Measurements from ENCODE around the gene CLTCL1.
"Not testable (repeated sequence)": the region's sequence is repeated elsewhere in the genome, so short reads cannot be mapped to it uniquely, and the experiment has no call there.

CLTCL1 gene

DNA sequence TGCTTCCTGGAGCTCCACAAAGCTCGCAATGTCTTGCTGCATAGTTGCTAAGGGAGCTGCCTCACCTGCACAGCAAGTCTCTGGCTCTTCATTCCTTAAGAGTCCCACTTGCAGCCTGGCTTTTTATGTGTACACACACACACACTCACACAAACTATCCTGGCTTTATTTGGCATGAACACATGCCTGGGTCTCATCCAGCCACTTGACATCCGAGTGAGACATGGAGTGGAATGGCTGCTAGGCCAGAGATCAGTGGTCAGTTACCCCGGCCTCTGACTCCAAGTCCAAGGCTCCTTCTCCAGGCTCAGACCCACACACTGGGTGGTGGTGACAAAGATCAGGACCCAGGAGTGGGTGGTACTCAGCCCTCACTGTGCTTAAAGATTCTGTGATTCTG is 37.9 kb upstream of the CLTCL1 start:
- no peak for DNase-seq (ENCODE audit: extremely low spot score)
- TF ChIP-seq CTCF (IDR thresholded peaks at IDR 0.05; ENCODE audit: control extremely low read depth, extremely low read depth, low read depth, missing control alignments) = no peak
- CTCF ChIA-PET = no interaction called here
- POLR2A ChIA-PET = no interaction called here

GRCh38 chr22:19325296-19325948 is 33.9 kb upstream of the CLTCL1 start:
- no peak for TF ChIP-seq CTCF (IDR thresholded peaks at IDR 0.05; ENCODE audit: control extremely low read depth, extremely low read depth, low read depth, missing control alignments)
- POLR2A ChIA-PET = no interaction called here
- CTCF ChIA-PET = no interaction called here
- DNase-seq (ENCODE audit: extremely low spot score) = no peak

DNA sequence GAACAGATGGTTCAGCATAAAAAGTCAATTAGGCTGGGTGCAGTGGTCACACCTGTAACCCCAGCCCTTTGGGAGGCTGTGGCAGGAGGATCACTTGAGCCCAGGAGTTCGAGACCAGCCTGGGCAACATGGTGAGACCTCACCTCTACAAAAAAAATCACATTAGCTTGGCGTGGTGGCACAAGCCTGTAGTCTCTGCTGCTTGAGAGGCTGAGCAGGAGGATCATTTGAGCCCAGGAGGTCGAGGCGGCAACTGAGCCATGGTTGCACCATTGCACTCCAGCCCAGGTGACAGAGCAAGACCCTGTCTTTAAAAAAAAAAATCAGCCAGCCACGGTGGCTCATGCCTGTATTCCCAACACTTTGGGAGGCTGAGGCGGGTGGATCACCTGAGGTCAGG is 31.9 kb upstream of the CLTCL1 start:
- POLR2A ChIA-PET, CTCF ChIA-PET: not testable (repeated sequence)

GRCh38 chr22:19321757-19322156 is 30.2 kb upstream of the CLTCL1 start:
- ChIA-PET POLR2A (no interaction called here), CTCF (no interaction called here)
- no peak for DNase-seq (ENCODE audit: extremely low spot score)
- no peak for TF ChIP-seq CTCF (IDR thresholded peaks at IDR 0.05; ENCODE audit: control extremely low read depth, extremely low read depth, low read depth, missing control alignments)

More for the DNA sequence above, 31.9 kb upstream of the CLTCL1 start:
- DNase-seq (ENCODE audit: extremely low spot score) = not testable (repeated sequence)

GRCh38 chr22:19320136-19320535 is 28.6 kb upstream of the CLTCL1 start:
- CTCF ChIA-PET; POLR2A ChIA-PET; DNase-seq (ENCODE audit: extremely low spot score): not testable (repeated sequence)

- TF ChIP-seq CTCF (IDR thresholded peaks at IDR 0.05; ENCODE audit: control extremely low read depth, extremely low read depth, low read depth, missing control alignments) = no peak
- DNase-seq (ENCODE audit: extremely low spot score) = no peak
- POLR2A ChIA-PET = no interaction called here
- CTCF ChIA-PET = no interaction called here
Measured at GRCh38 chr22:19319281-19319680, 27.8 kb upstream of the CLTCL1 start.

- ChIA-PET POLR2A (no interaction called here), CTCF (no interaction called here)
- no peak for TF ChIP-seq CTCF (IDR thresholded peaks at IDR 0.05; ENCODE audit: control extremely low read depth, extremely low read depth, low read depth, missing control alignments)
- DNase-seq (ENCODE audit: extremely low spot score) = no peak
Measured at GRCh38 chr22:19317865-19318264, 26.3 kb upstream of the CLTCL1 start.

DNA sequence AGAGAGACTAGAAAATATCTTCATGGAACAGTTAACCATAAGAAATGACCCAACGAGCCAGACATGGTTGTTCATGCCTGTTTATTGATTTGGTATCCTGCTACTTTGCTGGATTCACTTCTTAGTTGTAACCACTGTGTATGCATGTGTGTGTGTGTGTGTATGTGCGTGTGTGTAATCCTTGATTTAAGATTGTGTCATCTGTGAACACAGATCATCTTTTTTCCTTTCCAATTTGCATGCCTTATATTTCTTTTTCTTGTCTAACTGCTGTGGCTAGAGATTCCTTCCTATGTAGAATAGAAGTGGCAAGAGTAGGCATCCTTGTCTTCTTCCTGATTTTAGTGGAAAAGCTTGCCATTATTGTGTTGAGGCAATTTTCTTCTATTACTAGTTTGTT is 16.4 kb upstream of the CLTCL1 start:
- no peak for DNase-seq (ENCODE audit: extremely low spot score)
- ChIA-PET POLR2A (no interaction called here), CTCF (interaction anchor here (1.3 kb wide), 1 partner anchor 10 kb away, joined by 3 read pairs; no protein-coding TSS in a partner anchor)
- no peak for TF ChIP-seq CTCF (IDR thresholded peaks at IDR 0.05; ENCODE audit: control extremely low read depth, extremely low read depth, low read depth, missing control alignments)

- POLR2A ChIA-PET; DNase-seq (ENCODE audit: extremely low spot score): not testable (repeated sequence)
- CTCF ChIA-PET = interaction anchor here (1.1 kb wide), 1 partner anchor 11 kb away, joined by 4 read pairs; no protein-coding TSS in a partner anchor
Measured at GRCh38 chr22:19306535-19306934, 15.0 kb upstream of the CLTCL1 start.
